ENCODE data around the gene ALOXE3. TPM values are rescaled to one million over a fixed set of nuclear protein-coding genes. Genes with fewer than 3 reads are reported as not detected.
A peak's percentile ranks its signal among the peaks of the same experiment; 100 is the strongest.
"Not testable (repeated sequence)": the region's sequence is repeated elsewhere in the genome, so short reads cannot be mapped to it uniquely, and the experiment has no call there.

The ALOXE3 gene
- total and polyA plus RNA-seq, 2 donors from 2014 or later: not detected

GRCh38 chr17:8080208-8080798 is 38.0 kb downstream of the ALOXE3 start:
- no peak for TF ChIP-seq CTCF (IDR thresholded peaks at IDR 0.05; ENCODE audit: borderline replicate concordance, extremely low read depth, insufficient read depth)
- no peaks in the 10 kb centered on the region for H3K9me3 ChIP-seq (ENCODE audit: control insufficient read depth in 2 of 3, insufficient read depth in 1 of 3, low read length in 3 of 3)
- DNase-seq: no peak
- no peak for FAIRE-seq
- peak overlapping the region in 1 of 3 donors; percentile 61 for H3K4me3 ChIP-seq (ENCODE audit: low read length in 3 of 3)
- no peak overlapping the region for H3K27ac ChIP-seq (ENCODE audit: low read depth in 2 of 2, low read length in 2 of 2)
- intact Hi-C loops (cut with DNase I): no loop called here
- H3K9ac ChIP-seq (ENCODE audit: low read length in 3 of 3): peak overlapping the region in 1 of 3 donors; percentile 55
- no peaks in the 10 kb centered on the region for H3K36me3 ChIP-seq (ENCODE audit: control insufficient read depth in 2 of 3, insufficient read depth in 3 of 3, low read length in 3 of 3)
- H3K27me3 ChIP-seq (ENCODE audit: control insufficient read depth, insufficient read depth, low read length): peaks cover 11% of the 10 kb centered on the region
- H3K4me1 ChIP-seq (ENCODE audit: control insufficient read depth in 2 of 3, insufficient read depth in 2 of 3, low read depth in 1 of 3, low read length in 3 of 3): peaks cover 0 to 7% (median 0%) of the 10 kb centered on the region in 3 donors

GRCh38 chr17:8079291-8080207 is 38.8 kb downstream of the ALOXE3 start:
- H3K36me3 ChIP-seq (ENCODE audit: control insufficient read depth in 2 of 3, insufficient read depth in 3 of 3, low read length in 3 of 3): no peaks in the 10 kb centered on the region
- intact Hi-C loops (cut with DNase I): no loop called here
- no peak overlapping the region for H3K27ac ChIP-seq (ENCODE audit: low read depth in 2 of 2, low read length in 2 of 2)
- peak overlapping the region in 1 of 3 donors; percentile 55 for H3K9ac ChIP-seq (ENCODE audit: low read length in 3 of 3)
- peaks cover 0 to 7% (median 0%) of the 10 kb centered on the region in 3 donors for H3K4me1 ChIP-seq (ENCODE audit: control insufficient read depth in 2 of 3, insufficient read depth in 2 of 3, low read depth in 1 of 3, low read length in 3 of 3)
- DNase-seq (peak; percentile 80 to 88 (median 87)), FAIRE-seq (no peak)
- no peaks in the 10 kb centered on the region for H3K9me3 ChIP-seq (ENCODE audit: control insufficient read depth in 2 of 3, insufficient read depth in 1 of 3, low read length in 3 of 3)
- H3K4me3 ChIP-seq (ENCODE audit: low read length in 3 of 3): peak overlapping the region; percentile 23 to 61 (median 26)
- H3K27me3 ChIP-seq (ENCODE audit: control insufficient read depth, insufficient read depth, low read length): peaks cover 14% of the 10 kb centered on the region
- TF ChIP-seq CTCF (IDR thresholded peaks at IDR 0.05; ENCODE audit: borderline replicate concordance, extremely low read depth, insufficient read depth): peak; percentile 72

- DNase-seq; H3K36me3 ChIP-seq (ENCODE audit: control insufficient read depth in 2 of 3, insufficient read depth in 3 of 3, low read length in 3 of 3); H3K4me3 ChIP-seq (ENCODE audit: low read length in 3 of 3); H3K9me3 ChIP-seq (ENCODE audit: control insufficient read depth in 2 of 3, insufficient read depth in 1 of 3, low read length in 3 of 3); intact Hi-C loops (cut with DNase I); H3K27ac ChIP-seq (ENCODE audit: low read depth in 2 of 2, low read length in 2 of 2); H3K9ac ChIP-seq (ENCODE audit: low read length in 3 of 3); FAIRE-seq: not testable (repeated sequence)
- Histone ChIP-seq H3K27me3 (ENCODE audit: control insufficient read depth, insufficient read depth, low read length) (peaks cover 29% of the 10 kb centered on the region), H3K4me1 (ENCODE audit: control insufficient read depth in 2 of 3, insufficient read depth in 2 of 3, low read depth in 1 of 3, low read length in 3 of 3) (peaks cover 0 to 16% (median 0%) of the 10 kb centered on the region in 3 donors)
These were observed 40.4 kb downstream of the ALOXE3 start for GRCh38 chr17:8077939-8078338.
